ENCODE data around the gene GABARAP. TPM values are rescaled to one million over a fixed set of nuclear protein-coding genes. Genes with fewer than 3 reads are reported as not detected.
A peak's percentile ranks its signal among the peaks of the same experiment; 100 is the strongest.

Gene GABARAP
- total RNA-seq, 4 donors from 2014 or later: 402 to 515 (median 456) TPM

DNA sequence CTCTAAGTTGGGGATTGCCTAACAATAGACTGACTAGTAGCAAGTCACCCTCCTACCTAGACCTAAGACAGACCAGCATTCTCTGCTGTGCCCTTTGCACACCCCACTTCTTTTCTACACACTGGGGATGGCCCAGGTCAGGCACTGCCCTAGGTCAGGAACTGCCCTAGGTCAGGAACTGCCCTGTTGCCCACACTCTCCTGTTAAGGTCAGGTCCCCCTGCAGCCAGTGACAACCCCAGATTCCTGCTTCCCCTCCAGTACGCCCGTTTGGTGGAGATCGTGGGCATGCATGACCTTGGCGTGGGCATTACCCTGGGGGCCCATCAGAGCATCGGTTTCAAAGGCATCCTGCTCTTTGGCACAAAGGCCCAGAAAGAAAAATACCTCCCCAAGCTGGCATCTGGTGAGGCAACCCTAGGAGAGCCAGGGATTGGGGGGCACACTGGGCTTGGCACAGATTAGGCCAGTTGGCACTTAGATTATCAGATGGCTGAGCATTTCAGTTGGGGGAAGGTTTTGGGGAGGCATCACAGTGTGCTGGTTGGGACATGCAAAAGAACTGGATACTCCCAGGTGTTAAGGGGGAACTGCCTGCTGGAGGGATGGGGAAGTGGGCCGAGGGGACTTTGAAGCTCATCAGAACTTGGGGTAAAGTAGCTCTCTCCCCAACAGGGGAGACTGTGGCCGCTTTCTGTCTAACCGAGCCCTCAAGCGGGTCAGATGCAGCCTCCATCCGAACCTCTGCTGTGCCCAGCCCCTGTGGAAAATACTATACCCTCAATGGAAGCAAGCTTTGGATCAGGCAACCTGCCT lies 20.8 kb downstream of the GABARAP start:
- Histone ChIP-seq H3K9me3 (no peaks in the 10 kb centered on the region), H3K36me3 (peaks cover 3 to 49% (median 9%) of the 10 kb centered on the region in 3 donors), H3K4me3 (no peak overlapping the region), H3K27ac (peak overlapping the region in 3 of 4 donors; percentile 95 to 98 (median 97)), H3K4me1 (peaks cover 0 to 51% (median 30%) of the 10 kb centered on the region in 4 donors), H3K27me3 (no peaks in the 10 kb centered on the region)
- WGBS, 2 donors: 54 to 55% methylated on average over 10 of the region's 10 CpGs
- no peak for DNase-seq (ENCODE audit: low spot score in 2 of 2)
- TF ChIP-seq EP300 (IDR thresholded peaks at IDR 0.05) (no peak), POLR2A (IDR thresholded peaks at IDR 0.05) (no peak)

DNA sequence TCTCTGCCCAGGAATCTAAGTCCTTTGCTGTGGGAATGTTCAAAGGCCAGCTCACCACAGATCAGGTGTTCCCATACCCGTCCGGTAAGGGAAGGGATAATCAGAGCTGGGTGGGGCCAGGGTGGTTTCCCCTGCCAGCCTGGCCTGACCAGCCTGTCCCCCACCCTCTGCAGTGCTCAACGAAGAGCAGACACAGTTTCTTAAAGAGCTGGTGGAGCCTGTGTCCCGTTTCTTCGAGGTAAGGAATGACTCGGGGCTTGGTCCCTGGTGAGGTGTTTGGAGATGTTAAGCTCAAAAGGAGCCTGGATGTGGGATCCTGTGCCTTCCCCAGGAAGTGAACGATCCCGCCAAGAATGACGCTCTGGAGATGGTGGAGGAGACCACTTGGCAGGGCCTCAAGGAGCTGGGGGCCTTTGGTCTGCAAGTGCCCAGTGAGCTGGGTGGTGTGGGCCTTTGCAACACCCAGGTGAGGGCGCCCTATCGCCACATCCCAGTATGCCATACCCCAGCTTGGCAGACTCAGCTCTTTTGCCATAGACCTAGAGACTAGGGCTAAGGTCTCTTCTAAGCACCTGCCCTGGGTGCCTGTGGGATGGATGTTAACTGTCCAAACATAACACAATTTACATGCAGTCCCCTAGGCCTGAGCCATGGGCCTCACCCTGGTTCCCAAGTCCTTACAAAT lies 21.5 kb downstream of the GABARAP start:
- no peak for DNase-seq (ENCODE audit: low spot score in 2 of 2)
- peaks cover 0 to 59% (median 34%) of the 10 kb centered on the region in 4 donors for H3K4me1 ChIP-seq
- no peaks in the 10 kb centered on the region for H3K9me3 ChIP-seq
- peak overlapping the region; percentile 72 to 89 (median 84) for H3K4me3 ChIP-seq
- no peaks in the 10 kb centered on the region for H3K27me3 ChIP-seq
- 21 to 33% methylated on average over 9 to 11 of the region's 11 CpGs for WGBS, 2 donors
- peaks cover 3 to 42% (median 9%) of the 10 kb centered on the region in 3 donors for H3K36me3 ChIP-seq
- H3K27ac ChIP-seq: peak overlapping the region; percentile 81 to 98 (median 96)
- TF ChIP-seq POLR2A (IDR thresholded peaks at IDR 0.05) (no peak), EP300 (IDR thresholded peaks at IDR 0.05) (no peak)
- TF ChIP-seq, protein P1, sequence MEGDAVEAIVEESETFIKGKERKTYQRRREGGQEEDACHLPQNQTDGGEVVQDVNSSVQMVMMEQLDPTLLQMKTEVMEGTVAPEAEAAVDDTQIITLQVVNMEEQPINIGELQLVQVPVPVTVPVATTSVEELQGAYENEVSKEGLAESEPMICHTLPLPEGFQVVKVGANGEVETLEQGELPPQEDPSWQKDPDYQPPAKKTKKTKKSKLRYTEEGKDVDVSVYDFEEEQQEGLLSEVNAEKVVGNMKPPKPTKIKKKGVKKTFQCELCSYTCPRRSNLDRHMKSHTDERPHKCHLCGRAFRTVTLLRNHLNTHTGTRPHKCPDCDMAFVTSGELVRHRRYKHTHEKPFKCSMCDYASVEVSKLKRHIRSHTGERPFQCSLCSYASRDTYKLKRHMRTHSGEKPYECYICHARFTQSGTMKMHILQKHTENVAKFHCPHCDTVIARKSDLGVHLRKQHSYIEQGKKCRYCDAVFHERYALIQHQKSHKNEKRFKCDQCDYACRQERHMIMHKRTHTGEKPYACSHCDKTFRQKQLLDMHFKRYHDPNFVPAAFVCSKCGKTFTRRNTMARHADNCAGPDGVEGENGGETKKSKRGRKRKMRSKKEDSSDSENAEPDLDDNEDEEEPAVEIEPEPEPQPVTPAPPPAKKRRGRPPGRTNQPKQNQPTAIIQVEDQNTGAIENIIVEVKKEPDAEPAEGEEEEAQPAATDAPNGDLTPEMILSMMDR (IDR thresholded peaks at IDR 0.05): peak in 4 of 5 experiments; percentile 15 to 30 (median 20)

DNA sequence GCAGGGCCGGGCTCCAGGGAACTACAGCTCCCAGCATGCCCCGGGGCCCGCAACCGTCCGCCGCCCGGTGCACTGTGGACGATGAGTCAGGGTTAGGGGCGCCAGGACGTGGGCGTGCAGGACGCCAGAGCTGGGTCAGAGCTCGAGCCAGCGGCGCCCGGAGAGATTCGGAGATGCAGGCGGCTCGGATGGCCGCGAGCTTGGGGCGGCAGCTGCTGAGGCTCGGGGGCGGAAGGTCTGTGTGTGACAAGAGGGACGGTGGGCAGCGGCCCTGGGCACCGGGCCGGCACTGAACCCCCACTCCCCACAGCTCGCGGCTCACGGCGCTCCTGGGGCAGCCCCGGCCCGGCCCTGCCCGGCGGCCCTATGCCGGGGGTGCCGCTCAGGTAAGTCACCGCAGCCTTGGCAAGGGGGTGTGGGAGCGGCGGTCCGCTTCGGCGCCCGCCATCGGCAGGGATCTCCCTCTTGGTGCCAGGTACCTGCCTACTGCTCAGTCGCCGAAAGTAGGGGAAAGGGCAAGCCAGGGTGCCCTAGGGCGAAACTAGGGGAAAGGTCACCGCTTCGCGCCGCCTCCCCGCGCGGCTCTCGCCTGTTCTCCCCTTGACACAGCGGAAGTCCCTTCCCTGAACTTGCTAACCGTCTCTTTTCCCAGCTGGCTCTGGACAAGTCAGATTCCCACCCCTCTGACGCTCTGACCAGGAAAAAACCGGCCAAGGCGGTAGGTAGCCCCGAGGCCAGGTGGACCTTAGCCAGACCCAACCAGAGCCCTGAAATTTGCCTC lies 22.2 kb downstream of the GABARAP start, which contains the start of the genes ACADVL and DLG4:
Gene ACADVL, plus strand, starts transcription at position 127 of the 781 bp plus-strand sequence. Its CDS starts 47 bp downstream, at position 174.
Gene DLG4, minus strand, starts transcription at position 25 of the 781 bp plus-strand sequence.
- Histone ChIP-seq H3K36me3 (peaks cover 3 to 35% (median 9%) of the 10 kb centered on the region in 3 donors), H3K27me3 (no peaks in the 10 kb centered on the region), H3K4me1 (peaks cover 0 to 66% (median 38%) of the 10 kb centered on the region in 4 donors), H3K9me3 (no peaks in the 10 kb centered on the region), H3K27ac (peak within 1 kb of the TSS; percentile 81 to 98 (median 96)), H3K4me3 (peak within 1 kb of the TSS; percentile 72 to 89 (median 84))
- 0% methylated on average over 41 to 57 of the region's 63 CpGs for WGBS, 2 donors
- TF ChIP-seq POLR2A (IDR thresholded peaks at IDR 0.05): peak; percentile 77 to 92
- TF ChIP-seq EP300 (IDR thresholded peaks at IDR 0.05): peak; percentile 59 to 73
- TF ChIP-seq, protein P1 (IDR thresholded peaks at IDR 0.05): peak in 1 of 5 experiments; percentile 29
- peak; percentile 80 to 81 for DNase-seq (ENCODE audit: low spot score in 2 of 2)

DNA sequence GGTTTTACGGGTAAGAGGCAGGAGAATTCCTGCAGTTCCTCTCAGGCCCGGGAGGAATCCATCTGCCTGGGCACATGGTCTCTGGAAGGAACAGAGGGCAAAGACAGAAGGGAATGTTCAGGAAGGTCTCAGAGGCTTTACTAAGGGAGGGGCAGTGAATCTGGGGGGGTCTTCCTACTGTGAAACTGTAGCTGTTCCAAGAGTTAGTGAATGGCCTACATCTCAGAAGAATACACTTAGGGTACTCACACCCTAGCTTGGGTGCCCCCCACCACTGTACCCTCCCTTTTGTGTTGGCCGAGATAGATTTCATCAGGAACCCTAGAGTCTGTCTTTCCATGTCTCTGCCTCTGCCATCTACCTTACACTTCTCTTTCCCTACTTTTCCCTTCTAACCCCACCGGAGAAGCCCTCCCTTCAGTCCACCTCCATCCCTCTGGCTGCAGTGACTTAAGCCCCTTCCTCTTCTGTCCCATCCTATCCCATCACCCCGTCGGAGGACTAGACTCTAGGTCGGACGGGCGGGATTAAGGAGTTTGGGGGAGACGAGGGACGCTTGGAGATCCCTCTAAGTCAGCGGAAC lies 22.9 kb downstream of the GABARAP start:
- H3K36me3 ChIP-seq: peaks cover 3 to 28% (median 7%) of the 10 kb centered on the region in 3 donors
- no peaks in the 10 kb centered on the region for H3K27me3 ChIP-seq
- no peaks in the 10 kb centered on the region for H3K9me3 ChIP-seq
- H3K4me3 ChIP-seq: peak overlapping the region; percentile 72 to 89 (median 84)
- 16 to 19% methylated on average over 12 of the region's 12 CpGs for WGBS, 2 donors
- H3K4me1 ChIP-seq: peaks cover 0 to 73% (median 40%) of the 10 kb centered on the region in 4 donors
- no peak for DNase-seq (ENCODE audit: low spot score in 2 of 2)
- TF ChIP-seq, protein P1 (IDR thresholded peaks at IDR 0.05): no peak
- TF ChIP-seq EP300 (IDR thresholded peaks at IDR 0.05) (no peak), POLR2A (IDR thresholded peaks at IDR 0.05) (no peak)
- peak overlapping the region; percentile 81 to 98 (median 96) for H3K27ac ChIP-seq
